Neural cell (in vitro differentiated cells): Measurements from ENCODE around the gene ZNF280C.

Source experiments
- EP300 ChIP-seq: fragments of 450-650 bp; conservative IDR thresholded peaks from 2 replicates; pipeline ENCODE4 v1.6.1; 2014; ENCODE audit warnings: antibody characterized with exemption, mild to moderate bottlenecking, moderate library complexity; ENCODE audit not compliant: poor library complexity, severe bottlenecking
- EZH2 ChIP-seq: fragments of 200-600, 300-800 bp; shearing (Covaris generic), sonication (generic); IDR thresholded peaks from 2 replicates; pipeline ENCODE4 v1.6.1; 2014; ENCODE audit warnings: antibody characterized with exemption, low read length, borderline replicate concordance, mild to moderate bottlenecking; ENCODE audit not compliant: insufficient read depth, poor library complexity, severe bottlenecking
- POLR2AphosphoS5 ChIP-seq: IDR thresholded peaks from 2 replicates; pipeline ENCODE4 v1.6.1; 2012
- SMC3 ChIP-seq: fragments of 450-650 bp; conservative IDR thresholded peaks from 2 replicates; pipeline ENCODE4 v1.6.1; 2014; ENCODE audit warnings: antibody characterized with exemption, mild to moderate bottlenecking, moderate library complexity; ENCODE audit not compliant: poor library complexity
- TAF1 ChIP-seq: IDR thresholded peaks from 2 replicates; pipeline ENCODE4 v1.6.1; 2012; ENCODE audit warnings: low read depth
- TF ChIP-seq, protein P1 (sequence below): fragments of 450-650 bp; IDR thresholded peaks from 2 replicates; pipeline ENCODE4 v1.5.1; 2014; ENCODE audit warnings: antibody characterized with exemption, mild to moderate bottlenecking, moderate library complexity; ENCODE audit not compliant: poor library complexity, severe bottlenecking
- TF ChIP-seq, protein P2 (sequence below): IDR thresholded peaks from 2 replicates; pipeline ENCODE4 v1.6.1; 2012; ENCODE audit warnings: borderline replicate concordance

DNA sequence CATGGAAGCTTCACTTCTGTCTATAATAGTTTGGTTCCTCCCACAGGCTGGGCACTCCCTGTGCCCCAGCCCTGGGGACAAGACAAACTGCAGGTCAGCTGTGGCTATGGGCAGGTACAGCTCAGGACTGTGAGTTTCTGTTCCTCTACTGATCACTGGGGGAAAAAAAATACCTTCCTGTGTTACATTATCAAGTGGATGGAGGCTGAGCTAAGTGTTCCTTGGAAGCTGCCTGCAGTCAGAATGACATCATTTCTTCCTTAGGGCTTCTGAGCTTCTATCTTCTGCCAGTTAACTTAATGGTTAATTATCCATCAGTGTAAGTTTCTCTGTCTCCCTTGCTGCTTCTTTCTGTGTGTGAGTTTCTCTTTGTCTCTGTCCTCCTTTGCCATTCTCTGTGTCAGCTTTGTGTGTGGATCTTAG lies 92.3 kb downstream of the ZNF280C start:
- TF ChIP-seq EZH2 (no peak), TAF1 (no peak), POLR2AphosphoS5 (no peak), EP300 (no peak), SMC3 (no peak)
- TF ChIP-seq, protein P1, sequence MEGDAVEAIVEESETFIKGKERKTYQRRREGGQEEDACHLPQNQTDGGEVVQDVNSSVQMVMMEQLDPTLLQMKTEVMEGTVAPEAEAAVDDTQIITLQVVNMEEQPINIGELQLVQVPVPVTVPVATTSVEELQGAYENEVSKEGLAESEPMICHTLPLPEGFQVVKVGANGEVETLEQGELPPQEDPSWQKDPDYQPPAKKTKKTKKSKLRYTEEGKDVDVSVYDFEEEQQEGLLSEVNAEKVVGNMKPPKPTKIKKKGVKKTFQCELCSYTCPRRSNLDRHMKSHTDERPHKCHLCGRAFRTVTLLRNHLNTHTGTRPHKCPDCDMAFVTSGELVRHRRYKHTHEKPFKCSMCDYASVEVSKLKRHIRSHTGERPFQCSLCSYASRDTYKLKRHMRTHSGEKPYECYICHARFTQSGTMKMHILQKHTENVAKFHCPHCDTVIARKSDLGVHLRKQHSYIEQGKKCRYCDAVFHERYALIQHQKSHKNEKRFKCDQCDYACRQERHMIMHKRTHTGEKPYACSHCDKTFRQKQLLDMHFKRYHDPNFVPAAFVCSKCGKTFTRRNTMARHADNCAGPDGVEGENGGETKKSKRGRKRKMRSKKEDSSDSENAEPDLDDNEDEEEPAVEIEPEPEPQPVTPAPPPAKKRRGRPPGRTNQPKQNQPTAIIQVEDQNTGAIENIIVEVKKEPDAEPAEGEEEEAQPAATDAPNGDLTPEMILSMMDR: no peak
- TF ChIP-seq, protein P2, sequence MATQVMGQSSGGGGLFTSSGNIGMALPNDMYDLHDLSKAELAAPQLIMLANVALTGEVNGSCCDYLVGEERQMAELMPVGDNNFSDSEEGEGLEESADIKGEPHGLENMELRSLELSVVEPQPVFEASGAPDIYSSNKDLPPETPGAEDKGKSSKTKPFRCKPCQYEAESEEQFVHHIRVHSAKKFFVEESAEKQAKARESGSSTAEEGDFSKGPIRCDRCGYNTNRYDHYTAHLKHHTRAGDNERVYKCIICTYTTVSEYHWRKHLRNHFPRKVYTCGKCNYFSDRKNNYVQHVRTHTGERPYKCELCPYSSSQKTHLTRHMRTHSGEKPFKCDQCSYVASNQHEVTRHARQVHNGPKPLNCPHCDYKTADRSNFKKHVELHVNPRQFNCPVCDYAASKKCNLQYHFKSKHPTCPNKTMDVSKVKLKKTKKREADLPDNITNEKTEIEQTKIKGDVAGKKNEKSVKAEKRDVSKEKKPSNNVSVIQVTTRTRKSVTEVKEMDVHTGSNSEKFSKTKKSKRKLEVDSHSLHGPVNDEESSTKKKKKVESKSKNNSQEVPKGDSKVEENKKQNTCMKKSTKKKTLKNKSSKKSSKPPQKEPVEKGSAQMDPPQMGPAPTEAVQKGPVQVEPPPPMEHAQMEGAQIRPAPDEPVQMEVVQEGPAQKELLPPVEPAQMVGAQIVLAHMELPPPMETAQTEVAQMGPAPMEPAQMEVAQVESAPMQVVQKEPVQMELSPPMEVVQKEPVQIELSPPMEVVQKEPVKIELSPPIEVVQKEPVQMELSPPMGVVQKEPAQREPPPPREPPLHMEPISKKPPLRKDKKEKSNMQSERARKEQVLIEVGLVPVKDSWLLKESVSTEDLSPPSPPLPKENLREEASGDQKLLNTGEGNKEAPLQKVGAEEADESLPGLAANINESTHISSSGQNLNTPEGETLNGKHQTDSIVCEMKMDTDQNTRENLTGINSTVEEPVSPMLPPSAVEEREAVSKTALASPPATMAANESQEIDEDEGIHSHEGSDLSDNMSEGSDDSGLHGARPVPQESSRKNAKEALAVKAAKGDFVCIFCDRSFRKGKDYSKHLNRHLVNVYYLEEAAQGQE: no peak
